SH-SY5Y (cell line): ENCODE data around the gene FADS1.

Experiments used
- GATA2 ChIP-seq: IDR thresholded peaks from 2 replicates; pipeline ENCODE4 v1.6.1; 2011; ENCODE audit warnings: mild to moderate bottlenecking, low read depth, low read length
- GATA3 ChIP-seq: IDR thresholded peaks from 2 replicates; pipeline ENCODE4 v1.6.1; 2011; ENCODE audit warnings: low read depth, mild to moderate bottlenecking, low read length, moderate library complexity

The FADS1 gene

GRCh38 chr11:61775106-61775505 is 41.7 kb downstream of the FADS1 start:
- no peak for TF ChIP-seq GATA3
- TF ChIP-seq GATA2, result no peak

- TF ChIP-seq GATA3, result no peak
- no peak for TF ChIP-seq GATA2
Observed at GRCh38 chr11:61774411-61774810, 42.4 kb downstream of the FADS1 start.

GRCh38 chr11:61773809-61774208 is 43.0 kb downstream of the FADS1 start:
- no peak for TF ChIP-seq GATA3
- TF ChIP-seq GATA2, result no peak

GRCh38 chr11:61773356-61773755 is 43.4 kb downstream of the FADS1 start:
- TF ChIP-seq GATA2, result no peak

GRCh38 chr11:61771985-61772455 is 44.8 kb downstream of the FADS1 start:
- TF ChIP-seq GATA2 (no peak), GATA3 (no peak)

- TF ChIP-seq GATA2 (no peak), GATA3 (no peak)
Observed at GRCh38 chr11:61771195-61771894, 45.5 kb downstream of the FADS1 start.

- no peak for TF ChIP-seq GATA3
- TF ChIP-seq GATA2, result no peak
Observed at GRCh38 chr11:61769946-61770683, 46.7 kb downstream of the FADS1 start.

- TF ChIP-seq GATA2, result no peak
- no peak for TF ChIP-seq GATA3
Observed at GRCh38 chr11:61769169-61769920, 47.5 kb downstream of the FADS1 start.

GRCh38 chr11:61768376-61769076 is 48.3 kb downstream of the FADS1 start:
- TF ChIP-seq GATA2 (no peak), GATA3 (no peak)

GRCh38 chr11:61766353-61766841 is 50.4 kb downstream of the FADS1 start:
- no peak for TF ChIP-seq GATA2
- TF ChIP-seq GATA3, result no peak

- TF ChIP-seq GATA2, result no peak
- TF ChIP-seq GATA3, result no peak
Observed at GRCh38 chr11:61765550-61766253, 51.1 kb downstream of the FADS1 start.

GRCh38 chr11:61764606-61765260 is 52.1 kb downstream of the FADS1 start:
- TF ChIP-seq GATA3 (no peak), GATA2 (no peak)
